Astrocyte (in vitro differentiated cells and primary cell): ENCODE measurements around the gene VWC2. TPM values are rescaled to one million over a fixed set of nuclear protein-coding genes. Genes with fewer than 3 reads are reported as not detected.

Experiments
- DNase-seq: peaks from one replicate; pipeline ENCODE4 v3.0.0-alpha.2; 2010; ENCODE audit warnings: low read depth
- FAIRE-seq: peaks from 2 replicates; lab custom pipeline; 2011; peaks lifted over from hg19 to GRCh38; lab: Jason Lieb, UNC
- H2AFZ ChIP-seq: 2 replicates; pipeline ENCODE4 v1.6.0; 2012; ENCODE audit warnings: low read depth, low read length, inconsistent platforms
- H3K27ac ChIP-seq: 2 replicates; pipeline ENCODE4 v1.5.1; 2011; ENCODE audit warnings: low read depth, low read length, inconsistent platforms
- H3K27me3 ChIP-seq: 2 replicates; pipeline ENCODE4 v1.6.0; 2011; ENCODE audit warnings: low read length, inconsistent platforms; ENCODE audit not compliant: insufficient read depth
- H3K36me3 ChIP-seq: 2 replicates; pipeline ENCODE4 v1.5.1; 2011; ENCODE audit warnings: low read length, inconsistent platforms; ENCODE audit not compliant: insufficient read depth
- H3K4me1 ChIP-seq: 2 replicates; pipeline ENCODE4 v1.5.1; 2011; ENCODE audit warnings: low read length, inconsistent platforms; ENCODE audit not compliant: insufficient read depth
- H3K4me2 ChIP-seq: 2 replicates; pipeline ENCODE4 v1.6.0; 2012; ENCODE audit warnings: low read length, inconsistent platforms
- H3K4me3 ChIP-seq: 2 replicates; pipeline ENCODE4 v1.5.1; 2011; ENCODE audit warnings: low read depth, mild to moderate bottlenecking, low read length, inconsistent platforms; ENCODE audit not compliant: insufficient read depth
- H3K79me2 ChIP-seq: 2 replicates; pipeline ENCODE4 v1.6.0; 2012; ENCODE audit warnings: mild to moderate bottlenecking, low read length, inconsistent platforms; ENCODE audit not compliant: insufficient read depth
- H3K9ac ChIP-seq: 2 replicates; pipeline ENCODE4 v1.6.0; 2012; ENCODE audit warnings: mild to moderate bottlenecking, low read length, inconsistent platforms
- H3K9me3 ChIP-seq: 2 replicates; pipeline ENCODE4 v1.5.1; 2012; ENCODE audit warnings: low read depth, mild to moderate bottlenecking, low read length, inconsistent platforms; ENCODE audit not compliant: insufficient read depth
- H4K20me1 ChIP-seq: 2 replicates; pipeline ENCODE4 v1.6.0; 2012; ENCODE audit warnings: low read length, inconsistent platforms; ENCODE audit not compliant: insufficient read depth
- H3K27ac Mint-ChIP-seq: one replicate; pipeline ENCODE4 v1.8.0; 2021; ENCODE audit warnings: mild to moderate bottlenecking, mixed read lengths; ENCODE audit not compliant: unreplicated experiment
- H3K27me3 Mint-ChIP-seq: one replicate; pipeline ENCODE4 v1.8.0; 2021; ENCODE audit warnings: low read depth, mixed read lengths; ENCODE audit not compliant: unreplicated experiment
- H3K36me3 Mint-ChIP-seq: one replicate; pipeline ENCODE4 v1.8.0; 2021; ENCODE audit warnings: low read depth, mixed read lengths; ENCODE audit not compliant: unreplicated experiment
- H3K4me1 Mint-ChIP-seq: one replicate; pipeline ENCODE4 v1.8.0; 2021; ENCODE audit warnings: low read depth, mixed read lengths; ENCODE audit not compliant: unreplicated experiment
- H3K4me3 Mint-ChIP-seq: one replicate; pipeline ENCODE4 v1.8.0; 2021; ENCODE audit warnings: mild to moderate bottlenecking, moderate library complexity, mixed read lengths; ENCODE audit not compliant: unreplicated experiment
- H3K9me3 Mint-ChIP-seq: one replicate; pipeline ENCODE4 v1.8.0; 2021; ENCODE audit warnings: mild to moderate bottlenecking, mixed read lengths; ENCODE audit not compliant: unreplicated experiment
- CTCF ChIP-seq: IDR thresholded peaks from 2 replicates; pipeline ENCODE4 v1.5.1; 2011; ENCODE audit warnings: low read depth, mild to moderate bottlenecking, inconsistent platforms, low read length, moderate library complexity; ENCODE audit not compliant: insufficient read depth
- EZH2 ChIP-seq: IDR thresholded peaks from 2 replicates; pipeline ENCODE4 v1.6.1; 2012; ENCODE audit warnings: mild to moderate bottlenecking, low read length, inconsistent platforms; ENCODE audit not compliant: insufficient read depth
- total RNA-seq: library from RNA; stranded (reverse); gene quantifications from 2 replicates; pipeline ENCODE4 v1.2.1, GENCODE V29; 2021

VWC2 gene
- total RNA-seq, 1 donor from 2014 or later: not detected

DNA sequence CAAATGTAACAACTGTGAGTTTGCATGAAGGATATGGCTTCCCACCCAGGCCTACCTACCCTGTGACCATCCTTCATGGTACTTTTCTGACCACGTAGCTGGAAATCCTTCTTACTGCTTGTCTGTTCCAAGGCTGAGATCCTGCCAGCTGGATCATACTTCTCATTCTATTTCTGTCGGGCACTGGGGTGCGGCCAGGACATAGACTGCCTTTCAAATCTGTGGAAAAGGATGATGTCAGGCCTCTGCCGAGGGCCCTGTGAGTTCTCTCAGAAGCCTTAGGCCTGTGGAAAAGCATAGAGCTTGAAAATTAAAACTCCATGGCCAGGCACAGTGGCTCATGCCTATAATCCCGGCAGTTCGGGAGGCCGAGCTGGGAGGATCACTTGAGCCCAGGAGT is 10.0 kb downstream of the VWC2 start:
- Mint-ChIP-seq H3K27me3 (peaks cover 13% of the 10 kb centered on the region), H3K4me3 (no peak overlapping the region), H3K27ac (no peak overlapping the region), H3K4me1 (peaks cover 3% of the 10 kb centered on the region), H3K36me3 (no peaks in the 10 kb centered on the region), H3K9me3 (no peaks in the 10 kb centered on the region)
- no peaks in the 10 kb centered on the region for H3K79me2 ChIP-seq
- H4K20me1 ChIP-seq: no peaks in the 10 kb centered on the region
- H3K9me3 ChIP-seq: peaks cover 6% of the 10 kb centered on the region
- no peak overlapping the region for H3K27ac ChIP-seq
- no peak overlapping the region for H3K9ac ChIP-seq
- no peak overlapping the region for H3K4me2 ChIP-seq
- no peak for TF ChIP-seq EZH2
- TF ChIP-seq CTCF: no peak
- no peaks in the 10 kb centered on the region for H3K27me3 ChIP-seq
- H3K4me3 ChIP-seq: no peak overlapping the region
- H2AFZ ChIP-seq: no peak overlapping the region
- FAIRE-seq: no peak
- no peaks in the 10 kb centered on the region for H3K36me3 ChIP-seq
- no peaks in the 10 kb centered on the region for H3K4me1 ChIP-seq
- no peak for DNase-seq

GRCh38 chr7:49787980-49788379 is 14.5 kb downstream of the VWC2 start:
- FAIRE-seq: no peak
- H3K9me3 ChIP-seq: peaks cover 10% of the 10 kb centered on the region
- TF ChIP-seq EZH2: no peak
- H4K20me1 ChIP-seq: no peaks in the 10 kb centered on the region
- no peak for DNase-seq
- no peak overlapping the region for H3K4me3 ChIP-seq
- H3K9me3 Mint-ChIP-seq: no peaks in the 10 kb centered on the region
- no peaks in the 10 kb centered on the region for H3K36me3 Mint-ChIP-seq
- H3K9ac ChIP-seq: no peak overlapping the region
- no peak overlapping the region for H3K27ac Mint-ChIP-seq
- H2AFZ ChIP-seq: no peak overlapping the region
- H3K79me2 ChIP-seq: no peaks in the 10 kb centered on the region
- peaks cover 7% of the 10 kb centered on the region for H3K4me1 Mint-ChIP-seq
- H3K4me2 ChIP-seq: no peak overlapping the region
- no peaks in the 10 kb centered on the region for H3K36me3 ChIP-seq
- H3K4me1 ChIP-seq: no peaks in the 10 kb centered on the region
- no peak overlapping the region for H3K27ac ChIP-seq
- no peaks in the 10 kb centered on the region for H3K27me3 ChIP-seq
- H3K4me3 Mint-ChIP-seq: no peak overlapping the region
- peaks cover 18% of the 10 kb centered on the region for H3K27me3 Mint-ChIP-seq

GRCh38 chr7:49788455-49789059 is 15.1 kb downstream of the VWC2 start:
- no peak overlapping the region for H3K27ac ChIP-seq
- no peaks in the 10 kb centered on the region for H3K4me1 ChIP-seq
- Mint-ChIP-seq H3K9me3 (no peaks in the 10 kb centered on the region), H3K4me3 (no peak overlapping the region), H3K27me3 (peaks cover 22% of the 10 kb centered on the region), H3K36me3 (no peaks in the 10 kb centered on the region), H3K27ac (no peak overlapping the region), H3K4me1 (peaks cover 7% of the 10 kb centered on the region)
- H3K36me3 ChIP-seq: no peaks in the 10 kb centered on the region
- H3K79me2 ChIP-seq: no peaks in the 10 kb centered on the region
- no peak overlapping the region for H3K4me2 ChIP-seq
- no peaks in the 10 kb centered on the region for H4K20me1 ChIP-seq
- H2AFZ ChIP-seq: no peak overlapping the region
- TF ChIP-seq CTCF (no peak), EZH2 (no peak)
- FAIRE-seq: no peak
- no peak overlapping the region for H3K9ac ChIP-seq
- H3K4me3 ChIP-seq: no peak overlapping the region
- DNase-seq: no peak
- H3K9me3 ChIP-seq: peaks cover 10% of the 10 kb centered on the region
- H3K27me3 ChIP-seq: no peaks in the 10 kb centered on the region
